Measurements from ENCODE around the gene PSME3IP1. TPM values are rescaled to one million over a fixed set of nuclear protein-coding genes. Genes with fewer than 3 reads are reported as not detected.

PSME3IP1 gene
- total RNA-seq, 1 experiment from 2014 or later, result 103 TPM

DNA sequence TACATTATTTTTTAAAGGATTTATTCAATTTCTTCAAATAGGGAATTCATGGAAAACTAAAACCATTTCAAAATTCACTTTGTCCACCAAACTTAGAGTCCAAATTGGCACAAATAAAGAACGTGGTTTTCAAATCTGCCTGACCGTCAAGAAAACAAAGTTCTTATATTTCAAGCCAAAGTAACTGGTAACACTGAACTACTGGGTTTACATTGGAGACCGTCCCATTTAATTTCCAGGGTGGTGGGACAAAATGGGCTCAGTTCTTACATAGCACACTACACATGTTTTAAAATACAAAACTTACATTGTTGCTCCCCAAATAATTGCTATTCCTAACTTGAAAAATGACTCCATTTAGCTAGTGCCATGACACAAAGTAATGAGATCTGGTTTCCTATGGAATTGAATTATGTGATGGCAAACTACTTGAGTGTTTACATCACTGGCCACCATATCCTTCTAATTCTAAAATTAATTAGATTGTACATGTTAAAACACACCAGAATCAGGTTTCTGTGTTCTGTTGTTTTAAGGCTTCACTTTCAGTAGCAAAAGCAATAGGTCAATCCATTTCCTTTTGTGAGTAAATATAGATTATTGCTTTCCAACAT, 6.5 kb downstream of the PSME3IP1 start:
- Histone ChIP-seq H3K18ac (ENCODE audit: insufficient read length, low read depth, low read length) (no peak overlapping the region), H2BK5ac (ENCODE audit: insufficient read length, low read length) (no peak overlapping the region), H3K79me1 (ENCODE audit: insufficient read depth, low read depth, low read length, poor library complexity, severe bottlenecking) (no peaks in the 10 kb centered on the region), H2BK15ac (ENCODE audit: low read depth, low read length) (no peak overlapping the region), H4K8ac (replicated peaks; ENCODE audit: insufficient read length, low read depth, low read length) (no peak overlapping the region), H4K91ac (ENCODE audit: insufficient read length, low read depth, low read length) (no peak overlapping the region), H3K23ac (ENCODE audit: insufficient read length, low read depth, low read length) (no peak overlapping the region), H4K20me1 (ENCODE audit: control insufficient read depth, insufficient read depth, insufficient read length) (no peaks in the 10 kb centered on the region), H2BK12ac (ENCODE audit: insufficient read length, low read depth, low read length) (no peak overlapping the region), H3K14ac (ENCODE audit: insufficient read depth, low read length) (no peak overlapping the region), H3K56ac (ENCODE audit: insufficient read length, low read depth, low read length) (no peak overlapping the region), H2BK20ac (ENCODE audit: low read depth, low read length, poor library complexity, severe bottlenecking) (no peak overlapping the region), H3K4me1 (ENCODE audit: insufficient read depth, low read length) (peaks cover 2% of the 10 kb centered on the region; the same call in 1 of the 2 replicates), H3K27me3 (ENCODE audit: insufficient read depth, low read length) (no peaks in the 10 kb centered on the region), H2AK5ac (ENCODE audit: insufficient read length, low read length) (no peak overlapping the region), H3T11ph (ENCODE audit: low read length) (no peak overlapping the region), H3K4ac (ENCODE audit: low read depth, low read length) (no peak overlapping the region), H2AFZ (ENCODE audit: low read length) (no peak overlapping the region), H2BK120ac (ENCODE audit: low read depth, low read length, poor library complexity, severe bottlenecking) (no peak overlapping the region), H3K23me2 (ENCODE audit: insufficient read length, low read depth, low read length, poor library complexity, severe bottlenecking) (no peaks in the 10 kb centered on the region), H3K9me3 (ENCODE audit: control insufficient read depth, low read depth, low read length) (no peaks in the 10 kb centered on the region), H4K5ac (ENCODE audit: insufficient read length, low read depth, low read length) (no peak overlapping the region), H3K27ac (ENCODE audit: insufficient read length, low read depth, low read length) (no peak overlapping the region), H3K4me2 (ENCODE audit: insufficient read depth, insufficient read length, low read length) (no peak overlapping the region), H3K9ac (ENCODE audit: extremely low read depth, insufficient read length, low read length) (no peak overlapping the region), H3K79me2 (ENCODE audit: insufficient read depth, low read length) (peaks cover 4% of the 10 kb centered on the region)
- peaks cover 0 to 4% (median 0%) of the 10 kb centered on the region in 3 experiments; a peak in 2 of 7 replicates for H3K36me3 Mint-ChIP-seq (ENCODE audit: insufficient read depth in 1 of 3, low read depth in 3 of 3)
- no peak for DNase-seq
- no peaks in the 10 kb centered on the region; a peak in 1 of 5 replicates for H3K9me3 Mint-ChIP-seq
- H3K27me3 Mint-ChIP-seq (ENCODE audit: low read depth), result no peaks in the 10 kb centered on the region
- no CpG with 5 or more reads among the region's 3 CpGs for WGBS (ENCODE audit: extremely low coverage, insufficient read length, low lambda C conversion rate)
- H3K4me3 Mint-ChIP-seq, result no peak overlapping the region
- TF ChIP-seq, protein P1, sequence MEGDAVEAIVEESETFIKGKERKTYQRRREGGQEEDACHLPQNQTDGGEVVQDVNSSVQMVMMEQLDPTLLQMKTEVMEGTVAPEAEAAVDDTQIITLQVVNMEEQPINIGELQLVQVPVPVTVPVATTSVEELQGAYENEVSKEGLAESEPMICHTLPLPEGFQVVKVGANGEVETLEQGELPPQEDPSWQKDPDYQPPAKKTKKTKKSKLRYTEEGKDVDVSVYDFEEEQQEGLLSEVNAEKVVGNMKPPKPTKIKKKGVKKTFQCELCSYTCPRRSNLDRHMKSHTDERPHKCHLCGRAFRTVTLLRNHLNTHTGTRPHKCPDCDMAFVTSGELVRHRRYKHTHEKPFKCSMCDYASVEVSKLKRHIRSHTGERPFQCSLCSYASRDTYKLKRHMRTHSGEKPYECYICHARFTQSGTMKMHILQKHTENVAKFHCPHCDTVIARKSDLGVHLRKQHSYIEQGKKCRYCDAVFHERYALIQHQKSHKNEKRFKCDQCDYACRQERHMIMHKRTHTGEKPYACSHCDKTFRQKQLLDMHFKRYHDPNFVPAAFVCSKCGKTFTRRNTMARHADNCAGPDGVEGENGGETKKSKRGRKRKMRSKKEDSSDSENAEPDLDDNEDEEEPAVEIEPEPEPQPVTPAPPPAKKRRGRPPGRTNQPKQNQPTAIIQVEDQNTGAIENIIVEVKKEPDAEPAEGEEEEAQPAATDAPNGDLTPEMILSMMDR (conservative IDR thresholded peaks at IDR 0.05), result no peak
- peaks cover 23 to 26% of the 10 kb centered on the region in 2 experiments for H3K4me1 Mint-ChIP-seq
- H3K27ac Mint-ChIP-seq, result peak overlapping the region in 1 of 3 experiments; percentile 76; a peak in 2 of 7 replicates

Data from H9 (cell line).